Thoracic aorta (tissue), 2 donors: Measurements from ENCODE around the gene CFDP1. TPM values are rescaled to one million over a fixed set of nuclear protein-coding genes. Genes with fewer than 3 reads are reported as not detected.

Experiments used
- ATAC-seq: fragments of 150-250 bp; one replicate; pipeline ENCODE4 v1.8.0; 2017; ENCODE audit warnings: low read depth; ENCODE audit not compliant: insufficient number of reproducible peaks, low FRiP score
- DNase-seq: peaks from one replicate; pipeline ENCODE4 v3.0.0-alpha.2; 2020; ENCODE audit warnings: low spot score
- H3K27ac ChIP-seq, 2 donors: fragments of 200-600 bp; sonication (generic); 1 replicate in 1 of 2; 2 replicates in 1 of 2; pipeline ENCODE4 v1.5.1; 2016; ENCODE audit warnings: mild to moderate bottlenecking in 2 of 2, moderate library complexity in 2 of 2
- H3K27me3 ChIP-seq: fragments of 200-600 bp; sonication (generic); replicated peaks from 2 replicates; pipeline ENCODE4 v1.6.0; 2016; ENCODE audit warnings: mild to moderate bottlenecking; ENCODE audit not compliant: insufficient read depth
- H3K36me3 ChIP-seq: fragments of 200-600 bp; sonication (generic); one replicate; pipeline ENCODE4 v1.5.1; 2016
- H3K4me1 ChIP-seq, 2 donors: fragments of 200-600 bp; sonication (generic); 1 replicate in 1 of 2; 2 replicates in 1 of 2; pipeline versions ENCODE4 v1.5.1 to v1.6.0; 2016; ENCODE audit warnings: low read depth in 2 of 2, mild to moderate bottlenecking in 1 of 2; ENCODE audit not compliant: control insufficient read depth in 1 of 2
- H3K4me3 ChIP-seq: fragments of 200-600 bp; sonication (generic); 2 replicates; pipeline ENCODE4 v1.5.1; 2016; ENCODE audit warnings: mild to moderate bottlenecking
- H3K9me3 ChIP-seq: fragments of 200-600 bp; sonication (generic); 2 replicates; pipeline ENCODE4 v1.5.1; 2016
- CTCF ChIP-seq: fragments of 200-600 bp; sonication (generic); IDR thresholded peaks from one replicate; pipeline ENCODE4 v1.5.1; 2019; ENCODE audit warnings: antibody characterized with exemption
- total RNA-seq, 2 donors: library from RNA; depleted of rRNA; stranded (reverse); fragments of >200 nt; gene quantifications; one replicate each; pipeline versions ENCODE4 v1.1.0 to v1.2.3, GENCODE V29; 2016

Gene CFDP1
- total RNA-seq, 2 donors from 2014 or later: 31.1 to 84.7 TPM

GRCh38 chr16:75301804-75302203 lies 131.5 kb downstream of the CFDP1 start:
- no peak for ATAC-seq
- Histone ChIP-seq H3K36me3 (no peaks in the 10 kb centered on the region), H3K4me3 (no peak overlapping the region), H3K9me3 (no peaks in the 10 kb centered on the region), H3K27me3 (no peaks in the 10 kb centered on the region), H3K27ac (no peak overlapping the region), H3K4me1 (peaks cover 8 to 32% of the 10 kb centered on the region in 2 donors)
- no peak for DNase-seq
- no peak for TF ChIP-seq CTCF

- H3K36me3 ChIP-seq: no peaks in the 10 kb centered on the region
- no peaks in the 10 kb centered on the region for H3K27me3 ChIP-seq
- TF ChIP-seq CTCF: no peak
- no peaks in the 10 kb centered on the region for H3K9me3 ChIP-seq
- no peak for DNase-seq
- ATAC-seq: no peak
- no peaks in the 10 kb centered on the region for H3K4me1 ChIP-seq
- H3K27ac ChIP-seq: no peak overlapping the region
- no peak overlapping the region for H3K4me3 ChIP-seq
Observed at GRCh38 chr16:75298267-75298666, 135.0 kb downstream of the CFDP1 start.

- Histone ChIP-seq H3K4me3 (no peak overlapping the region), H3K9me3 (no peaks in the 10 kb centered on the region), H3K27ac (no peak overlapping the region), H3K36me3 (no peaks in the 10 kb centered on the region), H3K4me1 (no peaks in the 10 kb centered on the region), H3K27me3 (no peaks in the 10 kb centered on the region)
- no peak for TF ChIP-seq CTCF
- DNase-seq (no peak), ATAC-seq (no peak)
Observed at GRCh38 chr16:75296606-75297005, 136.7 kb downstream of the CFDP1 start.

GRCh38 chr16:75294773-75295459 lies 138.4 kb downstream of the CFDP1 start:
- no peak for DNase-seq
- ATAC-seq: no peak
- no peaks in the 10 kb centered on the region for H3K9me3 ChIP-seq

DNA sequence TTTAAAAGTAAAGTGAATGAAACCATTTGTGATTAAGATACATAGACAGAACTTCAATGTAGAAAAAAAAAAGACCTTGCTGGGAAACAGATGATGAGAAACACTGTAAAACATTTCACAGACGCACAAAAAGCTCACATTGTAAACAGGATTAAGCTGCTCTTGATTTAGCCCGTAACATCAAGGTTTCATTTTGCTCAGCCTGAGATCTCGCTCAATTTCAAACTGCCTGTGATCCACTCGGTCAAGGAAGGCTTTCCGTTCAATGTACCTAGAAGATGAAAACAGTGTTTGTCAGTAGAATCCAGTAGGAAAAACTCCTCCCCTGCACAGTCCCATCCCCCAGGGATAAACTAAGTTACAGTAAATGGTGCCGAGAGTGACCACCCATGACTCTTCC lies 139.5 kb downstream of the CFDP1 start:
- TF ChIP-seq CTCF: no peak
- no peak overlapping the region for H3K27ac ChIP-seq
- H3K36me3 ChIP-seq: no peaks in the 10 kb centered on the region

More at GRCh38 chr16:75294773-75295459, 138.4 kb downstream of the CFDP1 start:
- H3K4me1 ChIP-seq: no peaks in the 10 kb centered on the region
- no peak overlapping the region for H3K4me3 ChIP-seq
- H3K36me3 ChIP-seq: no peaks in the 10 kb centered on the region
- no peak overlapping the region for H3K27ac ChIP-seq
- no peak for TF ChIP-seq CTCF
- H3K27me3 ChIP-seq: no peaks in the 10 kb centered on the region

More for the DNA sequence above, 139.5 kb downstream of the CFDP1 start:
- DNase-seq (no peak), ATAC-seq (no peak)
- Histone ChIP-seq H3K4me1 (no peaks in the 10 kb centered on the region), H3K9me3 (no peaks in the 10 kb centered on the region), H3K4me3 (no peak overlapping the region), H3K27me3 (no peaks in the 10 kb centered on the region)
